Liver (tissue), 9 donors: ENCODE results near the gene EPPIN. TPM values are rescaled to one million over a fixed set of nuclear protein-coding genes. Genes with fewer than 3 reads are reported as not detected.
A peak's percentile ranks its signal among the peaks of the same experiment; 100 is the strongest.

Source experiments
- DNase-seq: peaks from one replicate; pipeline ENCODE4 v3.0.0-alpha.2; 2017; ENCODE audit warnings: low spot score
- H3K27ac ChIP-seq, 2 donors: one replicate each; pipeline ENCODE4 v1.7.0; 2013; ENCODE audit warnings: inconsistent platforms in 2 of 2, low read length in 2 of 2, control low read depth in 1 of 2, low read depth in 1 of 2, mild to moderate bottlenecking in 1 of 2
- H3K27me3 ChIP-seq, 4 donors: one replicate each; pipeline versions ENCODE4 v1.6.1 to v1.7.0; 2013; ENCODE audit warnings: low read length in 3 of 4, inconsistent platforms in 1 of 4, mild to moderate bottlenecking in 1 of 4, moderate library complexity in 1 of 4; ENCODE audit not compliant: control insufficient read depth in 4 of 4, insufficient read depth in 4 of 4
- H3K36me3 ChIP-seq, 4 donors: one replicate each; pipeline versions ENCODE4 v1.6.1 to v1.7.0; 2013; ENCODE audit warnings: low read length in 3 of 4, mild to moderate bottlenecking in 3 of 4, low read depth in 1 of 4, moderate library complexity in 1 of 4; ENCODE audit not compliant: control insufficient read depth in 4 of 4, insufficient read depth in 3 of 4
- H3K4me1 ChIP-seq, 4 donors: one replicate each; pipeline versions ENCODE4 v1.6.1 to v1.7.0; 2013; ENCODE audit warnings: low read length in 3 of 4, mild to moderate bottlenecking in 3 of 4, moderate library complexity in 1 of 4; ENCODE audit not compliant: control insufficient read depth in 4 of 4, insufficient read depth in 4 of 4
- H3K4me3 ChIP-seq, 3 donors: one replicate each; pipeline versions ENCODE4 v1.6.1 to v1.7.0; 2013; ENCODE audit warnings: low read length in 3 of 3, control low read depth in 1 of 3, low read depth in 1 of 3, mild to moderate bottlenecking in 1 of 3
- H3K9ac ChIP-seq, 2 donors: one replicate each; pipeline ENCODE4 v1.7.0; 2013; ENCODE audit warnings: low read length in 2 of 2, mild to moderate bottlenecking in 2 of 2, moderate library complexity in 2 of 2, control low read depth in 1 of 2, low read depth in 1 of 2
- H3K9me3 ChIP-seq, 4 donors: one replicate each; pipeline versions ENCODE4 v1.6.1 to v1.7.0; 2013; ENCODE audit warnings: low read length in 3 of 4; ENCODE audit not compliant: control insufficient read depth in 4 of 4
- FOXA1 ChIP-seq: IDR thresholded peaks from 2 replicates; pipeline ENCODE4 v1.6.1; 2016; ENCODE audit warnings: antibody characterized with exemption
- FOXA2 ChIP-seq: IDR thresholded peaks from 2 replicates; pipeline ENCODE4 v1.6.1; 2016; ENCODE audit warnings: antibody characterized with exemption
- GABPA ChIP-seq, 2 donors: IDR thresholded peaks in 1 of 2; conservative IDR thresholded peaks in 1 of 2; 2 replicates each; pipeline ENCODE4 v1.6.1; 2016; ENCODE audit warnings: antibody characterized with exemption in 2 of 2, mild to moderate bottlenecking in 1 of 2, moderate library complexity in 1 of 2
- HNF4A ChIP-seq, 2 donors: conservative IDR thresholded peaks; 2 replicates each; pipeline ENCODE4 v1.6.1; 2016; ENCODE audit warnings: antibody characterized with exemption in 2 of 2, mild to moderate bottlenecking in 2 of 2
- HNF4G ChIP-seq: IDR thresholded peaks from 2 replicates; pipeline ENCODE4 v1.6.1; 2016; ENCODE audit warnings: antibody characterized with exemption
- RAD21 ChIP-seq, 2 donors: IDR thresholded peaks; 2 replicates each; pipeline ENCODE4 v1.6.1; 2016; ENCODE audit warnings: antibody characterized with exemption in 2 of 2, mild to moderate bottlenecking in 2 of 2
- RXRA ChIP-seq, 2 donors: IDR thresholded peaks; 2 replicates each; pipeline ENCODE4 v1.6.1; 2017 to 2018; ENCODE audit warnings: antibody characterized with exemption in 2 of 2, mild to moderate bottlenecking in 1 of 2
- SP1 ChIP-seq: IDR thresholded peaks from 2 replicates; pipeline ENCODE4 v1.6.1; 2018; ENCODE audit warnings: antibody characterized with exemption, mild to moderate bottlenecking
- TAF1 ChIP-seq: conservative IDR thresholded peaks from 2 replicates; pipeline ENCODE4 v1.6.1; 2016; ENCODE audit warnings: antibody characterized with exemption, mild to moderate bottlenecking
- YY1 ChIP-seq: IDR thresholded peaks from 2 replicates; pipeline ENCODE4 v1.6.1; 2016; ENCODE audit warnings: antibody characterized with exemption, mild to moderate bottlenecking
- WGBS: extraction: QIAGEN DNeasy Blood & Tissue Kit; methylation state at CpG from one replicate; pipeline ENCODE4 v1.1.7; 2013; 5-methylcytosine and 5-hydroxymethylcytosine counted together
- polyA plus RNA-seq, 2 donors: library from polyadenylated mRNA; stranded (reverse) in 1 of 2; unstranded in 1 of 2; fragments of 200-250 nt in 1 of 2; fragments of >200 nt in 1 of 2; fragmentation: Nextera tagmentation in 1 of 2; extraction: Ambion mirVana in 1 of 2; gene quantifications; one replicate each; pipeline versions ENCODE4 v1.2.1 to v1.2.3, GENCODE V29; 2013 to 2015
- total RNA-seq, 2 donors: library from RNA; depleted of rRNA; stranded (reverse); fragments of >200 nt; gene quantifications; one replicate each; pipeline ENCODE4 v1.2.3, GENCODE V29; 2014
- TF ChIP-seq, protein P1 (sequence below): IDR thresholded peaks from 2 replicates; pipeline ENCODE4 v1.6.1; 2016; ENCODE audit warnings: antibody characterized with exemption
- TF ChIP-seq, protein P2 (sequence below): fragments of 150-350 bp; IDR thresholded peaks from 2 replicates; pipeline ENCODE4 v1.5.1; 2017; ENCODE audit warnings: improper control_type of control experiment, low read depth, low read length; ENCODE audit not compliant: missing input control
- TF ChIP-seq, protein P3 (sequence below): IDR thresholded peaks from 2 replicates; pipeline ENCODE4 v1.6.1; 2016; ENCODE audit warnings: antibody characterized with exemption
- TF ChIP-seq, protein P4 (sequence below): IDR thresholded peaks from 2 replicates; pipeline ENCODE4 v1.6.1; 2016; ENCODE audit warnings: antibody characterized with exemption
- donor health status: healthy.
- donor health status: healthy.
- donor health status: healthy.
- donor health status: healthy.
- donor health status: healthy.

Gene EPPIN
- total and polyA plus RNA-seq, 4 donors, result not detected

GRCh38 chr20:45545754-45546453, 1.3 kb downstream of the EPPIN start:
- Histone ChIP-seq H3K9ac (no peak overlapping the region), H3K9me3 (no peaks in the 10 kb centered on the region), H3K27me3 (peaks cover 0 to 4% (median 0%) of the 10 kb centered on the region in 4 donors), H3K27ac (no peak overlapping the region), H3K36me3 (no peaks in the 10 kb centered on the region), H3K4me3 (no peak overlapping the region), H3K4me1 (no peaks in the 10 kb centered on the region)
- WGBS, result 26% methylated on average over 5 of the region's 5 CpGs
- no peak for DNase-seq
- TF ChIP-seq, protein P1, sequence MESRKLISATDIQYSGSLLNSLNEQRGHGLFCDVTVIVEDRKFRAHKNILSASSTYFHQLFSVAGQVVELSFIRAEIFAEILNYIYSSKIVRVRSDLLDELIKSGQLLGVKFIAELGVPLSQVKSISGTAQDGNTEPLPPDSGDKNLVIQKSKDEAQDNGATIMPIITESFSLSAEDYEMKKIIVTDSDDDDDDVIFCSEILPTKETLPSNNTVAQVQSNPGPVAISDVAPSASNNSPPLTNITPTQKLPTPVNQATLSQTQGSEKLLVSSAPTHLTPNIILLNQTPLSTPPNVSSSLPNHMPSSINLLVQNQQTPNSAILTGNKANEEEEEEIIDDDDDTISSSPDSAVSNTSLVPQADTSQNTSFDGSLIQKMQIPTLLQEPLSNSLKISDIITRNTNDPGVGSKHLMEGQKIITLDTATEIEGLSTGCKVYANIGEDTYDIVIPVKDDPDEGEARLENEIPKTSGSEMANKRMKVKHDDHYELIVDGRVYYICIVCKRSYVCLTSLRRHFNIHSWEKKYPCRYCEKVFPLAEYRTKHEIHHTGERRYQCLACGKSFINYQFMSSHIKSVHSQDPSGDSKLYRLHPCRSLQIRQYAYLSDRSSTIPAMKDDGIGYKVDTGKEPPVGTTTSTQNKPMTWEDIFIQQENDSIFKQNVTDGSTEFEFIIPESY, result no peak
- TF ChIP-seq, protein P2, sequence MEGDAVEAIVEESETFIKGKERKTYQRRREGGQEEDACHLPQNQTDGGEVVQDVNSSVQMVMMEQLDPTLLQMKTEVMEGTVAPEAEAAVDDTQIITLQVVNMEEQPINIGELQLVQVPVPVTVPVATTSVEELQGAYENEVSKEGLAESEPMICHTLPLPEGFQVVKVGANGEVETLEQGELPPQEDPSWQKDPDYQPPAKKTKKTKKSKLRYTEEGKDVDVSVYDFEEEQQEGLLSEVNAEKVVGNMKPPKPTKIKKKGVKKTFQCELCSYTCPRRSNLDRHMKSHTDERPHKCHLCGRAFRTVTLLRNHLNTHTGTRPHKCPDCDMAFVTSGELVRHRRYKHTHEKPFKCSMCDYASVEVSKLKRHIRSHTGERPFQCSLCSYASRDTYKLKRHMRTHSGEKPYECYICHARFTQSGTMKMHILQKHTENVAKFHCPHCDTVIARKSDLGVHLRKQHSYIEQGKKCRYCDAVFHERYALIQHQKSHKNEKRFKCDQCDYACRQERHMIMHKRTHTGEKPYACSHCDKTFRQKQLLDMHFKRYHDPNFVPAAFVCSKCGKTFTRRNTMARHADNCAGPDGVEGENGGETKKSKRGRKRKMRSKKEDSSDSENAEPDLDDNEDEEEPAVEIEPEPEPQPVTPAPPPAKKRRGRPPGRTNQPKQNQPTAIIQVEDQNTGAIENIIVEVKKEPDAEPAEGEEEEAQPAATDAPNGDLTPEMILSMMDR, result peak; percentile 38
- TF ChIP-seq, protein P3, sequence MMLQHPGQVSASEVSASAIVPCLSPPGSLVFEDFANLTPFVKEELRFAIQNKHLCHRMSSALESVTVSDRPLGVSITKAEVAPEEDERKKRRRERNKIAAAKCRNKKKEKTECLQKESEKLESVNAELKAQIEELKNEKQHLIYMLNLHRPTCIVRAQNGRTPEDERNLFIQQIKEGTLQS, result no peak
- TF ChIP-seq SP1, result no peak
- TF ChIP-seq RAD21 (IDR thresholded peaks at IDR 0.05), result peak; percentile 68 to 69

- 75% methylated on average over 3 of the region's 3 CpGs for WGBS
- Histone ChIP-seq H3K36me3 (no peaks in the 10 kb centered on the region), H3K4me1 (no peaks in the 10 kb centered on the region), H3K9me3 (no peaks in the 10 kb centered on the region), H3K9ac (no peak overlapping the region), H3K27ac (no peak overlapping the region), H3K4me3 (no peak overlapping the region), H3K27me3 (peaks cover 0 to 4% (median 0%) of the 10 kb centered on the region in 4 donors)
- TF ChIP-seq, protein P3, result no peak
- no peak for TF ChIP-seq HNF4A (conservative IDR thresholded peaks at IDR 0.05)
- TF ChIP-seq YY1, result no peak
- no peak for TF ChIP-seq TAF1
- TF ChIP-seq, protein P2, result no peak
- TF ChIP-seq FOXA2, result no peak
- TF ChIP-seq RXRA (IDR thresholded peaks at IDR 0.05), result no peak
- no peak for TF ChIP-seq GABPA (IDR thresholded peaks at IDR 0.05 in 1 of 2, conservative IDR thresholded peaks at IDR 0.05 in 1 of 2)
- no peak for TF ChIP-seq SP1
- TF ChIP-seq, protein P4, sequence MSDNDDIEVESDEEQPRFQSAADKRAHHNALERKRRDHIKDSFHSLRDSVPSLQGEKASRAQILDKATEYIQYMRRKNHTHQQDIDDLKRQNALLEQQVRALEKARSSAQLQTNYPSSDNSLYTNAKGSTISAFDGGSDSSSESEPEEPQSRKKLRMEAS, result no peak
- TF ChIP-seq, protein P1, result no peak
- no peak for TF ChIP-seq RAD21 (IDR thresholded peaks at IDR 0.05)
- no peak for TF ChIP-seq HNF4G
- no peak for TF ChIP-seq FOXA1
- DNase-seq, result no peak
These were observed 1.9 kb downstream of the EPPIN start for GRCh38 chr20:45545351-45545750.
